Liver (tissue), 3 donors: ENCODE results near the gene APBB1.

Experiments used
- CTCF ChIP-seq: fragments of 150-350 bp; IDR thresholded peaks from 2 replicates; pipeline ENCODE4 v1.5.1; 2017; ENCODE audit warnings: improper control_type of control experiment, low read depth, low read length; ENCODE audit not compliant: missing input control
- MAX ChIP-seq: IDR thresholded peaks from 2 replicates; pipeline ENCODE4 v1.6.1; 2016; ENCODE audit warnings: antibody characterized with exemption
- REST ChIP-seq: IDR thresholded peaks from 2 replicates; pipeline ENCODE4 v1.6.1; 2016; ENCODE audit warnings: antibody characterized with exemption, mild to moderate bottlenecking
- RXRA ChIP-seq, 2 donors: IDR thresholded peaks; 2 replicates each; pipeline ENCODE4 v1.6.1; 2017 to 2018; ENCODE audit warnings: antibody characterized with exemption in 2 of 2, mild to moderate bottlenecking in 1 of 2
- ZBTB33 ChIP-seq: IDR thresholded peaks from 2 replicates; pipeline ENCODE4 v1.6.1; 2016; ENCODE audit warnings: antibody characterized with exemption
- donor health status: healthy.
- donor health status: healthy.

DNA sequence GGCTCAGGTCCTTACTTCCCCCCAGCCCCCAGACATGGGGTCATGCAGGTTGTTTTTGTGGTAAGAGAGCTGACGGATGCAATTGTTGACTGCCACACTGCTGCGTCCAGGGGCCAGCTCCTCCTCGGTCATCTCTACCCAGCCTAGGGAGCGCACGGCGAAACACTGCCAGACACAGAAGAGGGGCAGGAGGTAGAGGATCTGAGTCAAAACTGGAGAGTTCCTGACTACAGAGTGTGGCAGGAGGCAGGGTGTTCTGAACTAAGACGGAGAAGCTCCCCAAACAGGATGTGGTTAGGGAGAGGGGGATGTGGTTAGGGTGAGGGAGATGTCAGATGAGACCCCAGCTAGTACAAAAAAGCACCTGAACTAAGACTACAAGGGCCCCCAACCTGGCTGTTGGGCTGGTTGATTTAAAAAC lies 16.3 kb downstream of the APBB1 start:
- TF ChIP-seq RXRA (IDR thresholded peaks at IDR 0.05) (no peak), CTCF (no peak), REST (no peak), ZBTB33 (no peak), MAX (no peak)
